ENCODE results near the gene RAP1GAP. TPM values are rescaled to one million over a fixed set of nuclear protein-coding genes. Genes with fewer than 3 reads are reported as not detected.

The RAP1GAP gene
- total and polyA plus RNA-seq, 2 of the 13 experiments (the other 11 are each of a cell fraction or from before 2014, with no cell fraction given) = 11.9 to 37.5 TPM

DNA sequence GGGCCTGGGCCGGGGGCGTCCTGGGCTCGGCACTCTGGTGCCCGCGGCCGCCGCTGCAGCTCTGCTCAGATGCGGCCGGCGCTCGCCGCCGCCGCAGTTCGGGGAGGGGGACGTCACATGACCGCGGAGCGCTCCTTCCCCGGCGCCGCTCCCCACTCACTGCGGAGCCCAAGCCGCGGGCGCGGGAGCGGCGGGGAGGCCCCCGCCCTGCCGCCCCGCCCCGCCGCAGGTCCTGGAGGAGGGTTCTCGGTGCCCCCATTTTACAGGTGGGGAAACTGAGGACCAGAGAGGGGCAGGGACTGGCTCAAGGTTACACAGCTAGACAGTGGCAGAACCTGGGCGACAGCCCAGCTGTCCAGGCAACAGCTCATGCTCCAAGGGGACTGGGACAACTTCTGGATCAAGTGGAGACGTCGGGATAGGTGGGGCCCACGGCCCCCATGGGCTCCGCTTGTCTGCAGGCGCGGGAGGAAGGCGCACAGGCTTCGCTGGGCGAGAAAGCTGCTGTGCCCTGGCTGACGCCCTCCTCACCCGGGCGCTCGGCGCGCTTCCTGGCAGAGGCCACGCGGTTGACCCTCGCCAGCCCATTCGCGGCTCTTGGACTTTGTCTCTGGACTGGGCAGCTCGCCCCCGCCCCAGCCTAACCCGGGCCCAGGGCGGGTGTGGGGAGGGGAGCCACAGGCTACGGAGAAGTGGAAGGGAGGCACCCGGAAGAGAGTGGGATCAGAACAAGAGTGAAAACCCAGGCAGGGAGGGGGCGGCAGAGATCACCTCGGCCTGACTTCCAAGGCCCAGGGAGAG lies at the start of gene RAP1GAP (continued):
- TF ChIP-seq TAF1 (CRISPR knock-in tag; IDR thresholded peaks at IDR 0.05) (peak; percentile 81), ZNF224 (CRISPR knock-in tag; IDR thresholded peaks at IDR 0.05) (no peak), MED13 (CRISPR knock-in tag; IDR thresholded peaks at IDR 0.05) (0 out of 2 replicates have a peak, but pooled peaks have one; percentile 20), RFX1 (IDR thresholded peaks at IDR 0.05) (no peak), KLF16 (CRISPR knock-in tag; IDR thresholded peaks at IDR 0.05) (peak in 1 of 2 experiments; percentile 80; a peak in 1 of 4 replicates), ZNF256 (CRISPR knock-in tag; conservative IDR thresholded peaks at IDR 0.05) (0 out of 2 replicates have a peak, but pooled peaks have one; percentile 53), ZNF670 (CRISPR knock-in tag; IDR thresholded peaks at IDR 0.05; ENCODE audit: borderline replicate concordance) (peak; percentile 89; the same call in 1 of the 2 replicates), NAIF1 (CRISPR knock-in tag; IDR thresholded peaks at IDR 0.05; ENCODE audit: borderline replicate concordance) (no peak), RFXANK (CRISPR knock-in tag; IDR thresholded peaks at IDR 0.05) (peak; percentile 43; the same call in 1 of the 2 replicates), ATRX (CRISPR knock-in tag; IDR thresholded peaks at IDR 0.05; ENCODE audit: borderline replicate concordance) (no peak), NFIB (CRISPR knock-in tag; IDR thresholded peaks at IDR 0.05; ENCODE audit: borderline replicate concordance) (no peak), TBX3 (IDR thresholded peaks at IDR 0.05; ENCODE audit: borderline replicate concordance) (no peak), POLR2A (IDR thresholded peaks at IDR 0.05; ENCODE audit: insufficient read depth in 1 of 2, low read depth in 2 of 2, low read length in 2 of 2) (peak in 1 of 2 experiments; percentile 89; a peak in 2 of 4 replicates), MXI1 (IDR thresholded peaks at IDR 0.05; ENCODE audit: borderline replicate concordance, low read depth, low read length) (peak; percentile 69; the same call in 1 of the 3 replicates), BCL6 (CRISPR knock-in tag; IDR thresholded peaks at IDR 0.05) (peak; percentile 64; the same call in 1 of the 2 replicates), ZNF225 (CRISPR knock-in tag; IDR thresholded peaks at IDR 0.05) (0 out of 2 replicates have a peak, but pooled peaks have one; percentile 66)
- TF ChIP-seq, protein P1, sequence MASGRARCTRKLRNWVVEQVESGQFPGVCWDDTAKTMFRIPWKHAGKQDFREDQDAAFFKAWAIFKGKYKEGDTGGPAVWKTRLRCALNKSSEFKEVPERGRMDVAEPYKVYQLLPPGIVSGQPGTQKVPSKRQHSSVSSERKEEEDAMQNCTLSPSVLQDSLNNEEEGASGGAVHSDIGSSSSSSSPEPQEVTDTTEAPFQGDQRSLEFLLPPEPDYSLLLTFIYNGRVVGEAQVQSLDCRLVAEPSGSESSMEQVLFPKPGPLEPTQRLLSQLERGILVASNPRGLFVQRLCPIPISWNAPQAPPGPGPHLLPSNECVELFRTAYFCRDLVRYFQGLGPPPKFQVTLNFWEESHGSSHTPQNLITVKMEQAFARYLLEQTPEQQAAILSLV (CRISPR knock-in tag; IDR thresholded peaks at IDR 0.05; ENCODE audit: borderline replicate concordance) = peak; percentile 57; the same call in 1 of the 2 replicates
- TF ChIP-seq, protein P2, sequence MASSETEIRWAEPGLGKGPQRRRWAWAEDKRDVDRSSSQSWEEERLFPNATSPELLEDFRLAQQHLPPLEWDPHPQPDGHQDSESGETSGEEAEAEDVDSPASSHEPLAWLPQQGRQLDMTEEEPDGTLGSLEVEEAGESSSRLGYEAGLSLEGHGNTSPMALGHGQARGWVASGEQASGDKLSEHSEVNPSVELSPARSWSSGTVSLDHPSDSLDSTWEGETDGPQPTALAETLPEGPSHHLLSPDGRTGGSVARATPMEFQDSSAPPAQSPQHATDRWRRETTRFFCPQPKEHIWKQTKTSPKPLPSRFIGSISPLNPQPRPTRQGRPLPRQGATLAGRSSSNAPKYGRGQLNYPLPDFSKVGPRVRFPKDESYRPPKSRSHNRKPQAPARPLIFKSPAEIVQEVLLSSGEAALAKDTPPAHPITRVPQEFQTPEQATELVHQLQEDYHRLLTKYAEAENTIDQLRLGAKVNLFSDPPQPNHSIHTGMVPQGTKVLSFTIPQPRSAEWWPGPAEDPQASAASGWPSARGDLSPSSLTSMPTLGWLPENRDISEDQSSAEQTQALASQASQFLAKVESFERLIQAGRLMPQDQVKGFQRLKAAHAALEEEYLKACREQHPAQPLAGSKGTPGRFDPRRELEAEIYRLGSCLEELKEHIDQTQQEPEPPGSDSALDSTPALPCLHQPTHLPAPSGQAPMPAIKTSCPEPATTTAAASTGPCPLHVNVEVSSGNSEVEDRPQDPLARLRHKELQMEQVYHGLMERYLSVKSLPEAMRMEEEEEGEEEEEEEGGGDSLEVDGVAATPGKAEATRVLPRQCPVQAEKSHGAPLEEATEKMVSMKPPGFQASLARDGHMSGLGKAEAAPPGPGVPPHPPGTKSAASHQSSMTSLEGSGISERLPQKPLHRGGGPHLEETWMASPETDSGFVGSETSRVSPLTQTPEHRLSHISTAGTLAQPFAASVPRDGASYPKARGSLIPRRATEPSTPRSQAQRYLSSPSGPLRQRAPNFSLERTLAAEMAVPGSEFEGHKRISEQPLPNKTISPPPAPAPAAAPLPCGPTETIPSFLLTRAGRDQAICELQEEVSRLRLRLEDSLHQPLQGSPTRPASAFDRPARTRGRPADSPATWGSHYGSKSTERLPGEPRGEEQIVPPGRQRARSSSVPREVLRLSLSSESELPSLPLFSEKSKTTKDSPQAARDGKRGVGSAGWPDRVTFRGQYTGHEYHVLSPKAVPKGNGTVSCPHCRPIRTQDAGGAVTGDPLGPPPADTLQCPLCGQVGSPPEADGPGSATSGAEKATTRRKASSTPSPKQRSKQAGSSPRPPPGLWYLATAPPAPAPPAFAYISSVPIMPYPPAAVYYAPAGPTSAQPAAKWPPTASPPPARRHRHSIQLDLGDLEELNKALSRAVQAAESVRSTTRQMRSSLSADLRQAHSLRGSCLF (CRISPR knock-in tag; IDR thresholded peaks at IDR 0.05; ENCODE audit: borderline replicate concordance) = no peak
- TF ChIP-seq, protein P3, sequence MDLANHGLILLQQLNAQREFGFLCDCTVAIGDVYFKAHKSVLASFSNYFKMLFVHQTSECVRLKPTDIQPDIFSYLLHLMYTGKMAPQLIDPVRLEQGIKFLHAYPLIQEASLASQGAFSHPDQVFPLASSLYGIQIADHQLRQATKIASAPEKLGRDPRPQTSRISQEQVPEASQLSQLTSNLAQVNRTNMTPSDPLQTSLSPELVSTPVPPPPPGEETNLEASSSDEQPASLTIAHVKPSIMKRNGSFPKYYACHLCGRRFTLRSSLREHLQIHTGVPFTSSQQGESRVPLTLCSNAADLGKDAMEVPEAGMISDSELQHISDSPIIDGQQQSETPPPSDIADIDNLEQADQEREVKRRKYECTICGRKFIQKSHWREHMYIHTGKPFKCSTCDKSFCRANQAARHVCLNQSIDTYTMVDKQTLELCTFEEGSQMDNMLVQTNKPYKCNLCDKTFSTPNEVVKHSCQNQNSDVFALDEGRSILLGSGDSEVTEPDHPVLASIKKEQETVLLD (CRISPR knock-in tag; IDR thresholded peaks at IDR 0.05; ENCODE audit: low read depth) = peak; percentile 35; the same call in 1 of the 2 replicates
- TF ChIP-seq, protein P4, sequence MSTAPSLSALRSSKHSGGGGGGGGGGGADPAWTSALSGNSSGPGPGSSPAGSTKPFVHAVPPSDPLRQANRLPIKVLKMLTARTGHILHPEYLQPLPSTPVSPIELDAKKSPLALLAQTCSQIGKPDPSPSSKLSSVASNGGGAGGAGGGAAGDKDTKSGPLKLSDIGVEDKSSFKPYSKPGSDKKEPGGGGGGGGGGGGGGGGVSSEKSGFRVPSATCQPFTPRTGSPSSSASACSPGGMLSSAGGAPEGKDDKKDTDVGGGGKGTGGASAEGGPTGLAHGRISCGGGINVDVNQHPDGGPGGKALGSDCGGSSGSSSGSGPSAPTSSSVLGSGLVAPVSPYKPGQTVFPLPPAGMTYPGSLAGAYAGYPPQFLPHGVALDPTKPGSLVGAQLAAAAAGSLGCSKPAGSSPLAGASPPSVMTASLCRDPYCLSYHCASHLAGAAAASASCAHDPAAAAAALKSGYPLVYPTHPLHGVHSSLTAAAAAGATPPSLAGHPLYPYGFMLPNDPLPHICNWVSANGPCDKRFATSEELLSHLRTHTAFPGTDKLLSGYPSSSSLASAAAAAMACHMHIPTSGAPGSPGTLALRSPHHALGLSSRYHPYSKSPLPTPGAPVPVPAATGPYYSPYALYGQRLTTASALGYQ (CRISPR knock-in tag; IDR thresholded peaks at IDR 0.05) = peak; percentile 15; the same call in 1 of the 2 replicates

Data from HepG2 (cell line).